HEK293 (cell line): Measurements from ENCODE around the gene HIGD2A.

Experiments used
- KLF16 ChIP-seq: fragments of 450-650 bp; formaldehyde crosslinking; IDR thresholded peaks from 2 replicates; pipeline ENCODE4 v1.5.1; 2017; ENCODE audit warnings: missing biosample characterization, missing genetic modification characterization
- OVOL3 ChIP-seq: fragments of 450-650 bp; formaldehyde crosslinking; IDR thresholded peaks from 2 replicates; pipeline ENCODE4 v1.5.1; 2016; ENCODE audit warnings: missing biosample characterization, missing genetic modification characterization
- YY1 ChIP-seq: fragments of 450-650 bp; formaldehyde crosslinking; IDR thresholded peaks from 2 replicates; pipeline ENCODE4 v1.5.1; 2018; ENCODE audit warnings: missing biosample characterization, missing genetic modification characterization
- ZBTB1 ChIP-seq: fragments of 450-650 bp; formaldehyde crosslinking; IDR thresholded peaks from 2 replicates; pipeline ENCODE4 v1.5.1; 2016; ENCODE audit warnings: missing biosample characterization, missing genetic modification characterization
- ZNF10 ChIP-seq: fragments of 450-650 bp; formaldehyde crosslinking; IDR thresholded peaks from 2 replicates; pipeline ENCODE4 v1.5.1; 2017; ENCODE audit warnings: missing biosample characterization, missing genetic modification characterization
- ZNF335 ChIP-seq: fragments of 450-650 bp; formaldehyde crosslinking; conservative IDR thresholded peaks from 2 replicates; pipeline ENCODE4 v1.5.1; 2016; ENCODE audit warnings: missing biosample characterization, missing genetic modification characterization
- ZNF391 ChIP-seq: fragments of 450-650 bp; formaldehyde crosslinking; IDR thresholded peaks from 2 replicates; pipeline ENCODE4 v1.5.1; 2016; ENCODE audit warnings: low read depth, missing biosample characterization, missing genetic modification characterization, borderline replicate concordance
- ZNF514 ChIP-seq: fragments of 450-650 bp; formaldehyde crosslinking; IDR thresholded peaks from 2 replicates; pipeline ENCODE4 v1.5.1; 2016; ENCODE audit warnings: missing biosample characterization, missing genetic modification characterization
- TF ChIP-seq, protein P1 (sequence below): fragments of 450-650 bp; formaldehyde crosslinking; IDR thresholded peaks from 2 replicates; pipeline ENCODE4 v1.5.1; 2016; ENCODE audit warnings: missing biosample characterization, missing genetic modification characterization
- TF ChIP-seq, protein P2 (sequence below): fragments of 450-650 bp; formaldehyde crosslinking; IDR thresholded peaks from 2 replicates; pipeline ENCODE4 v1.5.1; 2016; ENCODE audit warnings: missing biosample characterization, missing genetic modification characterization, low read depth
- TF ChIP-seq, protein P3 (sequence below): fragments of 450-650 bp; formaldehyde crosslinking; IDR thresholded peaks from 2 replicates; pipeline ENCODE4 v1.5.1; 2016; ENCODE audit warnings: missing biosample characterization, missing genetic modification characterization, borderline replicate concordance
- TF ChIP-seq, protein P4 (sequence below): fragments of 450-650 bp; formaldehyde crosslinking; IDR thresholded peaks from 2 replicates; pipeline ENCODE4 v1.5.1; 2016; ENCODE audit warnings: missing biosample characterization, missing genetic modification characterization

DNA sequence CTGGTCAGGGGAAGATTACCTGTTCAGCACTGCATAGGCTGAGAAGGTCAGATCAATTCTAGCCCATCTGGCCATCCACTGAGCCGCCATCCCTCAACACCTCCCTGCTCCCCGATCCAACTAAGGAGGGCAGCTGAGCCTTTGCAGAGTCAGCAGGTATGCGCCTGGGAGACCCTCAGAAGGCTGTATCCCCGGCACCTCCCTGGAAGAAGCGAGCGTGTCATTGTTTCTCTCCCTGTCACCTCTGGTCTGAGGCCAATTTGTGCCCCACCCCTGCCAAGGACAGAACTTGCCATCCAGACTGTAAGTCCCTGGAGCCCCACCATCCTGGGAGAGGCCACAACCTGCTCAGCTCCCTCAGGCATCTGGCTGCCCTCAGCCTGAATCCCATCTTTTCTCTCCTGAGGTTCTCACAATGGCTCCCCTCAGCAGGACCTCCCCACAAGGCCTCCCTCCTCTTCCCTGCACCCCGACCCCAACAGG lies 25.2 kb downstream of the HIGD2A start:
- TF ChIP-seq, protein P1, sequence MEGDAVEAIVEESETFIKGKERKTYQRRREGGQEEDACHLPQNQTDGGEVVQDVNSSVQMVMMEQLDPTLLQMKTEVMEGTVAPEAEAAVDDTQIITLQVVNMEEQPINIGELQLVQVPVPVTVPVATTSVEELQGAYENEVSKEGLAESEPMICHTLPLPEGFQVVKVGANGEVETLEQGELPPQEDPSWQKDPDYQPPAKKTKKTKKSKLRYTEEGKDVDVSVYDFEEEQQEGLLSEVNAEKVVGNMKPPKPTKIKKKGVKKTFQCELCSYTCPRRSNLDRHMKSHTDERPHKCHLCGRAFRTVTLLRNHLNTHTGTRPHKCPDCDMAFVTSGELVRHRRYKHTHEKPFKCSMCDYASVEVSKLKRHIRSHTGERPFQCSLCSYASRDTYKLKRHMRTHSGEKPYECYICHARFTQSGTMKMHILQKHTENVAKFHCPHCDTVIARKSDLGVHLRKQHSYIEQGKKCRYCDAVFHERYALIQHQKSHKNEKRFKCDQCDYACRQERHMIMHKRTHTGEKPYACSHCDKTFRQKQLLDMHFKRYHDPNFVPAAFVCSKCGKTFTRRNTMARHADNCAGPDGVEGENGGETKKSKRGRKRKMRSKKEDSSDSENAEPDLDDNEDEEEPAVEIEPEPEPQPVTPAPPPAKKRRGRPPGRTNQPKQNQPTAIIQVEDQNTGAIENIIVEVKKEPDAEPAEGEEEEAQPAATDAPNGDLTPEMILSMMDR = no peak
- no peak for TF ChIP-seq ZNF391 (tag by site-specific recombination)
- TF ChIP-seq, protein P2, sequence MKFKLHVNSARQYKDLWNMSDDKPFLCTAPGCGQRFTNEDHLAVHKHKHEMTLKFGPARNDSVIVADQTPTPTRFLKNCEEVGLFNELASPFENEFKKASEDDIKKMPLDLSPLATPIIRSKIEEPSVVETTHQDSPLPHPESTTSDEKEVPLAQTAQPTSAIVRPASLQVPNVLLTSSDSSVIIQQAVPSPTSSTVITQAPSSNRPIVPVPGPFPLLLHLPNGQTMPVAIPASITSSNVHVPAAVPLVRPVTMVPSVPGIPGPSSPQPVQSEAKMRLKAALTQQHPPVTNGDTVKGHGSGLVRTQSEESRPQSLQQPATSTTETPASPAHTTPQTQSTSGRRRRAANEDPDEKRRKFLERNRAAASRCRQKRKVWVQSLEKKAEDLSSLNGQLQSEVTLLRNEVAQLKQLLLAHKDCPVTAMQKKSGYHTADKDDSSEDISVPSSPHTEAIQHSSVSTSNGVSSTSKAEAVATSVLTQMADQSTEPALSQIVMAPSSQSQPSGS (tag by site-specific recombination) = no peak
- TF ChIP-seq, protein P3, sequence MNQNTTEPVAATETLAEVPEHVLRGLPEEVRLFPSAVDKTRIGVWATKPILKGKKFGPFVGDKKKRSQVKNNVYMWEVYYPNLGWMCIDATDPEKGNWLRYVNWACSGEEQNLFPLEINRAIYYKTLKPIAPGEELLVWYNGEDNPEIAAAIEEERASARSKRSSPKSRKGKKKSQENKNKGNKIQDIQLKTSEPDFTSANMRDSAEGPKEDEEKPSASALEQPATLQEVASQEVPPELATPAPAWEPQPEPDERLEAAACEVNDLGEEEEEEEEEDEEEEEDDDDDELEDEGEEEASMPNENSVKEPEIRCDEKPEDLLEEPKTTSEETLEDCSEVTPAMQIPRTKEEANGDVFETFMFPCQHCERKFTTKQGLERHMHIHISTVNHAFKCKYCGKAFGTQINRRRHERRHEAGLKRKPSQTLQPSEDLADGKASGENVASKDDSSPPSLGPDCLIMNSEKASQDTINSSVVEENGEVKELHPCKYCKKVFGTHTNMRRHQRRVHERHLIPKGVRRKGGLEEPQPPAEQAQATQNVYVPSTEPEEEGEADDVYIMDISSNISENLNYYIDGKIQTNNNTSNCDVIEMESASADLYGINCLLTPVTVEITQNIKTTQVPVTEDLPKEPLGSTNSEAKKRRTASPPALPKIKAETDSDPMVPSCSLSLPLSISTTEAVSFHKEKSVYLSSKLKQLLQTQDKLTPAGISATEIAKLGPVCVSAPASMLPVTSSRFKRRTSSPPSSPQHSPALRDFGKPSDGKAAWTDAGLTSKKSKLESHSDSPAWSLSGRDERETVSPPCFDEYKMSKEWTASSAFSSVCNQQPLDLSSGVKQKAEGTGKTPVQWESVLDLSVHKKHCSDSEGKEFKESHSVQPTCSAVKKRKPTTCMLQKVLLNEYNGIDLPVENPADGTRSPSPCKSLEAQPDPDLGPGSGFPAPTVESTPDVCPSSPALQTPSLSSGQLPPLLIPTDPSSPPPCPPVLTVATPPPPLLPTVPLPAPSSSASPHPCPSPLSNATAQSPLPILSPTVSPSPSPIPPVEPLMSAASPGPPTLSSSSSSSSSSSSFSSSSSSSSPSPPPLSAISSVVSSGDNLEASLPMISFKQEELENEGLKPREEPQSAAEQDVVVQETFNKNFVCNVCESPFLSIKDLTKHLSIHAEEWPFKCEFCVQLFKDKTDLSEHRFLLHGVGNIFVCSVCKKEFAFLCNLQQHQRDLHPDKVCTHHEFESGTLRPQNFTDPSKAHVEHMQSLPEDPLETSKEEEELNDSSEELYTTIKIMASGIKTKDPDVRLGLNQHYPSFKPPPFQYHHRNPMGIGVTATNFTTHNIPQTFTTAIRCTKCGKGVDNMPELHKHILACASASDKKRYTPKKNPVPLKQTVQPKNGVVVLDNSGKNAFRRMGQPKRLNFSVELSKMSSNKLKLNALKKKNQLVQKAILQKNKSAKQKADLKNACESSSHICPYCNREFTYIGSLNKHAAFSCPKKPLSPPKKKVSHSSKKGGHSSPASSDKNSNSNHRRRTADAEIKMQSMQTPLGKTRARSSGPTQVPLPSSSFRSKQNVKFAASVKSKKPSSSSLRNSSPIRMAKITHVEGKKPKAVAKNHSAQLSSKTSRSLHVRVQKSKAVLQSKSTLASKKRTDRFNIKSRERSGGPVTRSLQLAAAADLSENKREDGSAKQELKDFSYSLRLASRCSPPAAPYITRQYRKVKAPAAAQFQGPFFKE = no peak
- no peak for TF ChIP-seq KLF16
- no peak for TF ChIP-seq ZNF10 (tag by site-specific recombination)
- TF ChIP-seq, protein P4, sequence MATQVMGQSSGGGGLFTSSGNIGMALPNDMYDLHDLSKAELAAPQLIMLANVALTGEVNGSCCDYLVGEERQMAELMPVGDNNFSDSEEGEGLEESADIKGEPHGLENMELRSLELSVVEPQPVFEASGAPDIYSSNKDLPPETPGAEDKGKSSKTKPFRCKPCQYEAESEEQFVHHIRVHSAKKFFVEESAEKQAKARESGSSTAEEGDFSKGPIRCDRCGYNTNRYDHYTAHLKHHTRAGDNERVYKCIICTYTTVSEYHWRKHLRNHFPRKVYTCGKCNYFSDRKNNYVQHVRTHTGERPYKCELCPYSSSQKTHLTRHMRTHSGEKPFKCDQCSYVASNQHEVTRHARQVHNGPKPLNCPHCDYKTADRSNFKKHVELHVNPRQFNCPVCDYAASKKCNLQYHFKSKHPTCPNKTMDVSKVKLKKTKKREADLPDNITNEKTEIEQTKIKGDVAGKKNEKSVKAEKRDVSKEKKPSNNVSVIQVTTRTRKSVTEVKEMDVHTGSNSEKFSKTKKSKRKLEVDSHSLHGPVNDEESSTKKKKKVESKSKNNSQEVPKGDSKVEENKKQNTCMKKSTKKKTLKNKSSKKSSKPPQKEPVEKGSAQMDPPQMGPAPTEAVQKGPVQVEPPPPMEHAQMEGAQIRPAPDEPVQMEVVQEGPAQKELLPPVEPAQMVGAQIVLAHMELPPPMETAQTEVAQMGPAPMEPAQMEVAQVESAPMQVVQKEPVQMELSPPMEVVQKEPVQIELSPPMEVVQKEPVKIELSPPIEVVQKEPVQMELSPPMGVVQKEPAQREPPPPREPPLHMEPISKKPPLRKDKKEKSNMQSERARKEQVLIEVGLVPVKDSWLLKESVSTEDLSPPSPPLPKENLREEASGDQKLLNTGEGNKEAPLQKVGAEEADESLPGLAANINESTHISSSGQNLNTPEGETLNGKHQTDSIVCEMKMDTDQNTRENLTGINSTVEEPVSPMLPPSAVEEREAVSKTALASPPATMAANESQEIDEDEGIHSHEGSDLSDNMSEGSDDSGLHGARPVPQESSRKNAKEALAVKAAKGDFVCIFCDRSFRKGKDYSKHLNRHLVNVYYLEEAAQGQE (tag by site-specific recombination) = no peak
- TF ChIP-seq YY1 (tag by site-specific recombination) = no peak
- TF ChIP-seq ZNF514 (tag by site-specific recombination) = no peak
- TF ChIP-seq OVOL3 (tag by site-specific recombination) = no peak
- no peak for TF ChIP-seq ZBTB1 (tag by site-specific recombination)
- TF ChIP-seq ZNF335 (tag by site-specific recombination) = no peak
